ENCODE measurements around the gene MRPS33.

DNA sequence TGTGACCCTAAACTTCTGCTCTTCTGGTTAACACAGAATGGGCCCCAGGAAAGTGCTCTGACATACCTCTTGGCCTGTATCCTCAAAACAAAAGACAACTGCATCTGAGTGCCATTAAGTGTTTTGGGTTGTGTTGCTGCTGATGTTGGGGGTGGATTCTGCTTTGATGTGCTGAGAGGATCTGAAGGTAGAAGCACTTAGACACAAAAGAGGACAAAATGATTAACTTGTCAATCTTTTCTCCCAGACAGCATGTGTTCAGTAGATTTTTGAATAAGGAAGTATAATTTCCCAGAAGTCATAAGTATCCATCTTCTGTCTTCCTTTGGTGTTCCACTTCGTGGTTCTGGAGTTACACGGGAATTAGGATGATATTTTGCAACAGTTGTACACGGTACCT, 43.0 kb upstream of the MRPS33 start:
- TF ChIP-seq CTCF (IDR thresholded peaks at IDR 0.05) = no peak
- TF ChIP-seq EZH2 (IDR thresholded peaks at IDR 0.05; ENCODE audit: borderline replicate concordance, insufficient read depth, low read depth, low read length, poor library complexity, severe bottlenecking) = no peak
